Neural progenitor cell (in vitro differentiated cells): ENCODE results near the gene TVP23A. TPM values are rescaled to one million over a fixed set of nuclear protein-coding genes. Genes with fewer than 3 reads are reported as not detected.

Experiments
- DNase-seq: peaks from one replicate; pipeline ENCODE4 v3.0.0-alpha.2; 2016; ENCODE audit warnings: low spot score
- H2AFZ ChIP-seq: fragments of 200-600 bp; sonication (generic); replicated peaks from 2 replicates; pipeline ENCODE4 v1.6.1; 2016; ENCODE audit warnings: antibody characterized with exemption
- H3F3A ChIP-seq: fragments of 200-600 bp; sonication (generic); 2 replicates; pipeline ENCODE4 v1.6.1; 2016; ENCODE audit warnings: antibody characterized with exemption, low read depth
- H3K27ac ChIP-seq: fragments of 200-600 bp; sonication (generic); 2 replicates; pipeline ENCODE4 v1.5.1; 2016; ENCODE audit warnings: mild to moderate bottlenecking
- H3K27me3 ChIP-seq: fragments of 200-600 bp; sonication (generic); 2 replicates; pipeline ENCODE4 v1.6.1; 2016; ENCODE audit warnings: mild to moderate bottlenecking, moderate library complexity
- H3K36me3 ChIP-seq: fragments of 200-600 bp; sonication (generic); 2 replicates; pipeline ENCODE4 v1.5.1; 2016
- H3K4me1 ChIP-seq: fragments of 200-600 bp; sonication (generic); 2 replicates; pipeline ENCODE4 v1.6.1; 2016; ENCODE audit warnings: mixed run types
- H3K4me2 ChIP-seq: fragments of 200-600 bp; sonication (generic); 2 replicates; pipeline ENCODE4 v1.6.1; 2016
- H3K4me3 ChIP-seq: fragments of 200-600 bp; sonication (generic); 2 replicates; pipeline ENCODE4 v1.5.1; 2016
- H3K79me2 ChIP-seq: fragments of 200-600 bp; sonication (generic); 2 replicates; pipeline ENCODE4 v1.6.1; 2016; ENCODE audit warnings: low read depth
- H3K9ac ChIP-seq: fragments of 200-600 bp; sonication (generic); 2 replicates; pipeline ENCODE4 v1.6.1; 2016
- H3K9me3 ChIP-seq: fragments of 200-600 bp; sonication (generic); 2 replicates; pipeline ENCODE4 v1.5.1; 2016; ENCODE audit warnings: low read depth
- H4K20me1 ChIP-seq: fragments of 200-600 bp; sonication (generic); 2 replicates; pipeline ENCODE4 v1.6.1; 2016; ENCODE audit warnings: low read depth
- H3K27ac Mint-ChIP-seq: 3 replicates; pipeline ENCODE4 v1.8.0; 2021; ENCODE audit warnings: mixed read lengths
- H3K27me3 Mint-ChIP-seq: 2 replicates; pipeline ENCODE4 v1.8.0; 2022; ENCODE audit warnings: low read depth, mild to moderate bottlenecking, inconsistent platforms, moderate library complexity, mixed read lengths; ENCODE audit not compliant: insufficient read depth
- H3K36me3 Mint-ChIP-seq: 3 replicates; pipeline ENCODE4 v1.8.0; 2021; ENCODE audit warnings: mixed read lengths
- H3K4me1 Mint-ChIP-seq: 3 replicates; pipeline ENCODE4 v1.8.0; 2021; ENCODE audit warnings: mixed read lengths
- H3K4me3 Mint-ChIP-seq: 3 replicates; pipeline ENCODE4 v1.8.0; 2021; ENCODE audit warnings: mild to moderate bottlenecking, moderate library complexity, mixed read lengths
- H3K9me3 Mint-ChIP-seq: 3 replicates; pipeline ENCODE4 v1.8.0; 2020; ENCODE audit warnings: mixed read lengths
- EZH2 ChIP-seq: fragments of 200-600 bp; sonication (generic); IDR thresholded peaks from 2 replicates; pipeline ENCODE4 v1.6.1; 2017; ENCODE audit warnings: antibody characterized with exemption, mild to moderate bottlenecking, moderate library complexity
- EZH2phosphoT487 ChIP-seq: fragments of 200-600 bp; sonication (generic); IDR thresholded peaks from 2 replicates; pipeline ENCODE4 v1.6.1; 2017; ENCODE audit warnings: antibody characterized with exemption
- total RNA-seq: library from RNA; depleted of rRNA; stranded (reverse); fragments of >200 nt; gene quantifications from 2 replicates; pipeline ENCODE4 v1.2.3, GENCODE V29; 2015; ENCODE audit warnings: low replicate concordance
- TF ChIP-seq, protein P1 (sequence below): fragments of 200-600 bp; sonication (generic); IDR thresholded peaks from 2 replicates; pipeline ENCODE4 v1.5.1; 2017; ENCODE audit warnings: antibody characterized with exemption, mild to moderate bottlenecking

TVP23A gene
- total RNA-seq, 1 donor from 2014 or later = 3.5 TPM

DNA sequence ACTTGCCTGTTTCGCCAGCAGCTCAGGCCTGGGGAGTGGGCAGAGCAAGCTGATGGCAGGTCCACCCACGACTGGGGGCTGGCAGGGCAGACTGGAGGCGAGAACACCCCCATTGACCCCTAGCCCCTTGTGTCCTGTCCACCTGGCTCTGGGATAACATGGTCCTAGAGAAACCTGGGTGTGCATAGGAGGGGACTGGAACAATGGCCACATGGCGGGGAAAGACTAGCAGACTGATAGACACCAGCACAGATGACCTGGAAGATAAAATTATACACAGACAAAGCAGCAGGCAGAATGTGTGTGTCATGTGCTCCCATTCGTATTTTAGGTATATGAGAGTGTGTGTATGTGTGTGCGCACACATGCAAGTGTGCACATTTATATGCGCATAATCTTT lies 51.5 kb downstream of the TVP23A start:
- Histone ChIP-seq H3K4me2 (no peak overlapping the region), H4K20me1 (no peaks in the 10 kb centered on the region), H3K27me3 (no peaks in the 10 kb centered on the region), H3F3A (no peaks in the 10 kb centered on the region), H3K36me3 (no peaks in the 10 kb centered on the region), H3K9me3 (no peaks in the 10 kb centered on the region), H3K27ac (no peak overlapping the region), H3K9ac (no peak overlapping the region), H3K4me3 (no peak overlapping the region), H2AFZ (no peak overlapping the region), H3K79me2 (no peaks in the 10 kb centered on the region), H3K4me1 (no peaks in the 10 kb centered on the region)
- DNase-seq = no peak
- TF ChIP-seq EZH2 (no peak), EZH2phosphoT487 (no peak)
- TF ChIP-seq, protein P1, sequence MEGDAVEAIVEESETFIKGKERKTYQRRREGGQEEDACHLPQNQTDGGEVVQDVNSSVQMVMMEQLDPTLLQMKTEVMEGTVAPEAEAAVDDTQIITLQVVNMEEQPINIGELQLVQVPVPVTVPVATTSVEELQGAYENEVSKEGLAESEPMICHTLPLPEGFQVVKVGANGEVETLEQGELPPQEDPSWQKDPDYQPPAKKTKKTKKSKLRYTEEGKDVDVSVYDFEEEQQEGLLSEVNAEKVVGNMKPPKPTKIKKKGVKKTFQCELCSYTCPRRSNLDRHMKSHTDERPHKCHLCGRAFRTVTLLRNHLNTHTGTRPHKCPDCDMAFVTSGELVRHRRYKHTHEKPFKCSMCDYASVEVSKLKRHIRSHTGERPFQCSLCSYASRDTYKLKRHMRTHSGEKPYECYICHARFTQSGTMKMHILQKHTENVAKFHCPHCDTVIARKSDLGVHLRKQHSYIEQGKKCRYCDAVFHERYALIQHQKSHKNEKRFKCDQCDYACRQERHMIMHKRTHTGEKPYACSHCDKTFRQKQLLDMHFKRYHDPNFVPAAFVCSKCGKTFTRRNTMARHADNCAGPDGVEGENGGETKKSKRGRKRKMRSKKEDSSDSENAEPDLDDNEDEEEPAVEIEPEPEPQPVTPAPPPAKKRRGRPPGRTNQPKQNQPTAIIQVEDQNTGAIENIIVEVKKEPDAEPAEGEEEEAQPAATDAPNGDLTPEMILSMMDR = no peak
- no peaks in the 10 kb centered on the region for H3K9me3 Mint-ChIP-seq
- peaks cover 26% of the 10 kb centered on the region for H3K36me3 Mint-ChIP-seq
- no peak overlapping the region for H3K27ac Mint-ChIP-seq
- no peak overlapping the region for H3K4me3 Mint-ChIP-seq
- H3K4me1 Mint-ChIP-seq = no peaks in the 10 kb centered on the region
- H3K27me3 Mint-ChIP-seq = peaks cover 6% of the 10 kb centered on the region

- no peaks in the 10 kb centered on the region for H3K36me3 ChIP-seq
- H3K79me2 ChIP-seq = no peaks in the 10 kb centered on the region
- no peak overlapping the region for H3K4me3 Mint-ChIP-seq
- no peak for DNase-seq
- no peak overlapping the region for H3K4me2 ChIP-seq
- H3K27me3 Mint-ChIP-seq = peaks cover 6% of the 10 kb centered on the region
- H3K27me3 ChIP-seq = no peaks in the 10 kb centered on the region
- H3K4me1 Mint-ChIP-seq = no peaks in the 10 kb centered on the region
- H3K9me3 Mint-ChIP-seq = no peaks in the 10 kb centered on the region
- no peak overlapping the region for H3K4me3 ChIP-seq
- H3K36me3 Mint-ChIP-seq = peaks cover 29% of the 10 kb centered on the region
- no peak for TF ChIP-seq EZH2
- no peak for TF ChIP-seq EZH2phosphoT487
- no peak overlapping the region for H2AFZ ChIP-seq
- no peaks in the 10 kb centered on the region for H3K9me3 ChIP-seq
- no peak overlapping the region for H3K27ac Mint-ChIP-seq
- no peaks in the 10 kb centered on the region for H4K20me1 ChIP-seq
- H3K9ac ChIP-seq = no peak overlapping the region
- H3F3A ChIP-seq = no peaks in the 10 kb centered on the region
- no peak overlapping the region for H3K27ac ChIP-seq
- H3K4me1 ChIP-seq = no peaks in the 10 kb centered on the region
Observed at GRCh38 chr16:10765772-10766171, 52.8 kb downstream of the TVP23A start.

DNA sequence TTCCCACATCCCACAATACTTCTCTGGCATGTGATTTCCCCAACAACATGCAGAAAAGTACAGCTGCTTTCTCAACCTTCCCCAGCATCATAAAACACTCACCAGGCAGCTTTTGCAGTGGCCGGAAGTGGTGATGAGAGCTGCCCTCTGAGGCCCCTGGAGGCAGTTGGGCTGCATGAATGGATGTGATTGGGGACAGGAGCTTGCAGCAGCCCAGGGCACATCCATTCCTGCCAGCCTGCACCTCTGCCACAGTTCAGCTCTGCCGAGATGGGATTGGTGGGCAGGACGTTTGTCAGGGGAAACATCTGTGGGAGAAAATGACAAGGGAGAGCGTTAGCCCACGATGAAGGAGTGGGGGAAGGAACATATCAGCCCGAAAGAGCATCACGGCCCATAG lies 55.1 kb downstream of the TVP23A start:
- no peaks in the 10 kb centered on the region for H3K27me3 ChIP-seq

DNA sequence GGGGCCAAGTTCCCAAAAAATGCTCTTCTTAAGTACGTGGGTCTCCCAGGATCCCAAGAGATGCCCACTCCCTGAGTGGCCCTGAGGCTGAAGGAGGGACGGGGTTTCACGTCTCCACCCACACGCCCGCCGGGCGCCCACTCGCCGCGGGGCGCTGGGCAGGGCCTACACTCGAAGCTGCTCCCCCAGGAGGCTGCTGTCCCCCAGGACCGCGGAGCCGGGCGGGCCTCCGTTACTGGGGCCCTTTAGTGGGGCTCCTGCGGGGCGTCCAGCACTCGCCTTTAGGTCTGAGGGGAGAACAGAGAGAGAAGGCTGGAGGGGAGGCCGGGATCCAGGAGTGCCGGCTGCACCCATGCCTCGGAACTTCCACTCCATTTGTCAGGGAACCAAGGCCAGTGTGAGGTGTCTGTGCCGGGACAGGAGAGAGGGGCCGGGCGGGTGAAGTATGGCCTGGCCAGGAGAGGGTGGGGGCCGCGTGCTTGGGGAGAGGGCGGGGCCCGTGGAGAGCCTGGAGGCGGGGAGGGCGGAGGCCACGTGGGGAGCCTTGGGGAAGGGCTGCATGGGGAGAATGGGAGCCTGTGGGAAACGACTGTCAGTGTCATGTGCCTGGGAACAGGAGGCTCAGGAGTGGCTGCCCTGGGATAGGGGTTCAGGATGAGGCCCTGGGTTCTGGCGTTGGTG lies 56.1 kb downstream of the TVP23A start:
- Histone ChIP-seq H3K4me3 (no peak overlapping the region), H3K79me2 (no peaks in the 10 kb centered on the region), H4K20me1 (no peaks in the 10 kb centered on the region), H3K9me3 (no peaks in the 10 kb centered on the region), H2AFZ (no peak overlapping the region), H3K36me3 (no peaks in the 10 kb centered on the region), H3K4me1 (no peaks in the 10 kb centered on the region), H3K9ac (no peak overlapping the region), H3K27me3 (no peaks in the 10 kb centered on the region), H3F3A (no peaks in the 10 kb centered on the region), H3K4me2 (no peak overlapping the region), H3K27ac (no peak overlapping the region)
- DNase-seq = no peak
- no peak overlapping the region for H3K27ac Mint-ChIP-seq
- no peaks in the 10 kb centered on the region for H3K4me1 Mint-ChIP-seq
- H3K27me3 Mint-ChIP-seq = peaks cover 6% of the 10 kb centered on the region
- peaks cover 25% of the 10 kb centered on the region for H3K36me3 Mint-ChIP-seq
- no peaks in the 10 kb centered on the region for H3K9me3 Mint-ChIP-seq
- TF ChIP-seq EZH2phosphoT487 (no peak), EZH2 (no peak)
- TF ChIP-seq, protein P1 = no peak
- H3K4me3 Mint-ChIP-seq = no peak overlapping the region

More for the DNA sequence above, 55.1 kb downstream of the TVP23A start:
- Histone ChIP-seq H3K9ac (no peak overlapping the region), H3K4me1 (no peaks in the 10 kb centered on the region), H3K36me3 (no peaks in the 10 kb centered on the region), H3K79me2 (no peaks in the 10 kb centered on the region), H3F3A (no peaks in the 10 kb centered on the region), H3K4me3 (no peak overlapping the region), H3K27ac (no peak overlapping the region), H3K9me3 (no peaks in the 10 kb centered on the region), H2AFZ (no peak overlapping the region), H3K4me2 (no peak overlapping the region), H4K20me1 (no peaks in the 10 kb centered on the region)
- Mint-ChIP-seq H3K4me1 (no peaks in the 10 kb centered on the region), H3K27ac (no peak overlapping the region), H3K27me3 (peaks cover 6% of the 10 kb centered on the region), H3K36me3 (peaks cover 26% of the 10 kb centered on the region), H3K4me3 (no peak overlapping the region), H3K9me3 (no peaks in the 10 kb centered on the region)
- TF ChIP-seq EZH2 = no peak
- TF ChIP-seq, protein P1 = no peak
- no peak for TF ChIP-seq EZH2phosphoT487
- no peak for DNase-seq
